Neutrophil (primary cell): ENCODE measurements around the gene STEAP1B.

ENCODE experiments used
- H3K27ac ChIP-seq: fragments of 200-600 bp; sonication (generic); 2 replicates; pipeline ENCODE4 v1.5.1; 2016; ENCODE audit warnings: mild to moderate bottlenecking, moderate library complexity
- H3K27me3 ChIP-seq: fragments of 200-600 bp; sonication (generic); 2 replicates; pipeline ENCODE4 v1.6.0; 2016; ENCODE audit warnings: mild to moderate bottlenecking
- H3K36me3 ChIP-seq: fragments of 200-600 bp; sonication (generic); 2 replicates; pipeline ENCODE4 v1.5.1; 2017
- H3K4me1 ChIP-seq, 2 experiments: fragments of 200-600 bp in 1 of 2; sonication (generic) in 1 of 2; 1 replicate in 1 of 2; 2 replicates in 1 of 2; pipeline versions ENCODE4 v1.5.1 to v1.6.1; 2013 to 2016; ENCODE audit warnings: low read depth in 1 of 2, low read length in 1 of 2, mild to moderate bottlenecking in 1 of 2, moderate library complexity in 1 of 2; ENCODE audit not compliant: control insufficient read depth in 1 of 2, insufficient read depth in 1 of 2
- H3K4me3 ChIP-seq, 2 experiments: fragments of 200-600 bp in 1 of 2; sonication (generic) in 1 of 2; 1 replicate in 1 of 2; 2 replicates in 1 of 2; pipeline ENCODE4 v1.5.1; 2013 to 2016; ENCODE audit warnings: low read depth in 1 of 2, low read length in 1 of 2, mild to moderate bottlenecking in 1 of 2, moderate library complexity in 1 of 2
- H3K9me3 ChIP-seq: fragments of 200-600 bp; sonication (generic); 2 replicates; pipeline ENCODE4 v1.5.1; 2016
- TF ChIP-seq, protein P1 (sequence below): fragments of 200-600 bp; sonication (generic); IDR thresholded peaks from 2 replicates; pipeline ENCODE4 v1.5.1; 2016; ENCODE audit warnings: antibody characterized with exemption

Gene STEAP1B

GRCh38 chr7:22429386-22429785 is 70.6 kb downstream of the STEAP1B start:
- Histone ChIP-seq H3K27me3 (no peaks in the 10 kb centered on the region), H3K4me3 (no peak overlapping the region), H3K9me3 (no peaks in the 10 kb centered on the region), H3K27ac (no peak overlapping the region), H3K36me3 (no peaks in the 10 kb centered on the region), H3K4me1 (no peaks in the 10 kb centered on the region)
- TF ChIP-seq, protein P1, sequence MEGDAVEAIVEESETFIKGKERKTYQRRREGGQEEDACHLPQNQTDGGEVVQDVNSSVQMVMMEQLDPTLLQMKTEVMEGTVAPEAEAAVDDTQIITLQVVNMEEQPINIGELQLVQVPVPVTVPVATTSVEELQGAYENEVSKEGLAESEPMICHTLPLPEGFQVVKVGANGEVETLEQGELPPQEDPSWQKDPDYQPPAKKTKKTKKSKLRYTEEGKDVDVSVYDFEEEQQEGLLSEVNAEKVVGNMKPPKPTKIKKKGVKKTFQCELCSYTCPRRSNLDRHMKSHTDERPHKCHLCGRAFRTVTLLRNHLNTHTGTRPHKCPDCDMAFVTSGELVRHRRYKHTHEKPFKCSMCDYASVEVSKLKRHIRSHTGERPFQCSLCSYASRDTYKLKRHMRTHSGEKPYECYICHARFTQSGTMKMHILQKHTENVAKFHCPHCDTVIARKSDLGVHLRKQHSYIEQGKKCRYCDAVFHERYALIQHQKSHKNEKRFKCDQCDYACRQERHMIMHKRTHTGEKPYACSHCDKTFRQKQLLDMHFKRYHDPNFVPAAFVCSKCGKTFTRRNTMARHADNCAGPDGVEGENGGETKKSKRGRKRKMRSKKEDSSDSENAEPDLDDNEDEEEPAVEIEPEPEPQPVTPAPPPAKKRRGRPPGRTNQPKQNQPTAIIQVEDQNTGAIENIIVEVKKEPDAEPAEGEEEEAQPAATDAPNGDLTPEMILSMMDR = no peak

DNA sequence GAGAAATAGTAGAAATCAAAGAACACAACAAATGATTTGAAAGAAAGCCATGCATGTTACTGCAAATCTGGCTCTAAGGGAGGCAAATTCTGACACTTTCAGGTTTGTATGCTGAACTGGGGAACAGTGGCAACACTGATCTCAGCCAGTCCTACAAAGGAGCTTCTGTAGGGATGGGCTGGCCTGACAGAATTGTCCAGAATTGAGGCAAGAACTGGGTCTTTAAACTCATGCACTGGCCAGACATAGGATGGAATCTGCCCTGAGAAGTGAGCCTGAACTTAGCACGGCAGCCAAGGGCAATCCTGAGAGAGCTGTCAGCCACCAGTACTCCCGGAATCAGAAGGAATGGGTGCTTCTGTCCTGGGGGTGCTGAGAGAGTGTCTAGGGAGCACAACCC is 72.1 kb downstream of the STEAP1B start:
- Histone ChIP-seq H3K4me1 (no peaks in the 10 kb centered on the region), H3K4me3 (no peak overlapping the region), H3K27ac (no peak overlapping the region), H3K27me3 (no peaks in the 10 kb centered on the region), H3K36me3 (no peaks in the 10 kb centered on the region), H3K9me3 (no peaks in the 10 kb centered on the region)
- TF ChIP-seq, protein P1 = no peak

GRCh38 chr7:22427104-22427503 is 72.9 kb downstream of the STEAP1B start:
- TF ChIP-seq, protein P1 = no peak
- Histone ChIP-seq H3K27me3 (no peaks in the 10 kb centered on the region), H3K4me3 (no peak overlapping the region), H3K4me1 (no peaks in the 10 kb centered on the region), H3K9me3 (no peaks in the 10 kb centered on the region), H3K36me3 (no peaks in the 10 kb centered on the region), H3K27ac (no peak overlapping the region)

GRCh38 chr7:22426463-22427094 is 73.4 kb downstream of the STEAP1B start:
- no peak overlapping the region for H3K4me3 ChIP-seq
- TF ChIP-seq, protein P1 = no peak
- no peaks in the 10 kb centered on the region for H3K36me3 ChIP-seq
- H3K4me1 ChIP-seq = no peaks in the 10 kb centered on the region
- no peaks in the 10 kb centered on the region for H3K27me3 ChIP-seq
- H3K27ac ChIP-seq = no peak overlapping the region
- no peaks in the 10 kb centered on the region for H3K9me3 ChIP-seq

DNA sequence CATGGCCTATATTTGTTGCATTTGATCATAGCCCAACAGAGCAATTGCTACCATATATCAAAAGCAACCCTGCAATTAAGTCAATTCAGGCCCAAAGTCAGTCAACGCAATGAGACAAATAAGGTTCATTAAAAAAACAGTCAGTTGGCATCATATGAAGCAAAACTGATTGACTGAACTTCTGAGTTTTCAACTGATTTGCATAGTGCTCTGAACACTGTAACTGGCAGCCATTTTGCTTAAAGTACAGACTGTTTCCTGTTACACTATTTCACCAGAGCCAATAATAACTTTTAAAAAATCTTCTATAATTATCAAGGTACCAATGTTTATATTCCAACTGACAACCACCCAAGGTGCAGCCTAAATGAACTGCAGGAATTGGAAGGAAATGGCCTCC is 74.6 kb downstream of the STEAP1B start:
- Histone ChIP-seq H3K36me3 (no peaks in the 10 kb centered on the region), H3K27ac (no peak overlapping the region), H3K4me3 (no peak overlapping the region), H3K9me3 (no peaks in the 10 kb centered on the region), H3K27me3 (no peaks in the 10 kb centered on the region), H3K4me1 (no peaks in the 10 kb centered on the region)
- TF ChIP-seq, protein P1 = no peak
